K562 (cell line): Measurements from ENCODE around the gene TOM1L2. TPM values are rescaled to one million over a fixed set of nuclear protein-coding genes. Genes with fewer than 3 reads are reported as not detected.

Source experiments
- ATF1 ChIP-seq, 2 experiments: fragments of 450-650 bp in 1 of 2; IDR thresholded peaks; 2 replicates each; pipeline ENCODE4 v1.6.1; 2016; ENCODE audit warnings: missing compliant biosample characterization in 1 of 2, missing genetic modification characterization in 1 of 2
- C11orf30 ChIP-seq: fragments of 450-650 bp; IDR thresholded peaks from 2 replicates; pipeline ENCODE4 v1.6.1; 2016; ENCODE audit warnings: low read depth, mild to moderate bottlenecking
- FOS ChIP-seq: IDR thresholded peaks from 3 replicates; pipeline ENCODE4 v1.6.1; 2011; ENCODE audit not compliant: insufficient read length; ENCODE audit errors: extremely low read depth
- GTF2A2 ChIP-seq: IDR thresholded peaks from 2 replicates; pipeline ENCODE4 v1.6.1; 2016; ENCODE audit warnings: mild to moderate bottlenecking, missing genetic modification characterization, missing compliant biosample characterization
- JUND ChIP-seq, 2 experiments: IDR thresholded peaks; 2 replicates in 1 of 2; 3 replicates in 1 of 2; pipeline ENCODE4 v1.6.1; 2011; ENCODE audit warnings: borderline replicate concordance in 2 of 2, low read depth in 2 of 2, low read length in 2 of 2, improper control_type of control experiment in 1 of 2, missing biosample characterization in 1 of 2, missing genetic modification characterization in 1 of 2, missing genetic modification reagents in 1 of 2
- MAZ ChIP-seq, 2 experiments: fragments of 450-650 bp in 1 of 2; sonication (generic) in 1 of 2; formaldehyde crosslinking; IDR thresholded peaks in 1 of 2; conservative IDR thresholded peaks in 1 of 2; 2 replicates each; pipeline versions ENCODE4 v1.4.0 to v1.5.0; 2020; ENCODE audit warnings: mild to moderate bottlenecking in 1 of 2, missing genetic modification reagents in 1 of 2
- MTA3 ChIP-seq: fragments of 450-650 bp; formaldehyde crosslinking; IDR thresholded peaks from 2 replicates; pipeline ENCODE4 v1.6.1; 2017; ENCODE audit warnings: mild to moderate bottlenecking, borderline replicate concordance
- NRF1 ChIP-seq, 2 experiments: fragments of 450-650 bp; IDR thresholded peaks in 1 of 2; conservative IDR thresholded peaks in 1 of 2; 2 replicates each; pipeline ENCODE4 v1.6.1; 2014; ENCODE audit warnings: mild to moderate bottlenecking in 2 of 2
- POLR2B ChIP-seq: fragments of 450-650 bp; IDR thresholded peaks from 2 replicates; pipeline ENCODE4 v1.6.1; 2018; ENCODE audit warnings: low read depth; ENCODE audit not compliant: partially characterized antibody
- POLR2G ChIP-seq: fragments of 200-400 bp; formaldehyde crosslinking; IDR thresholded peaks from 2 replicates; pipeline ENCODE4 v1.6.1; 2017; ENCODE audit warnings: low read depth, mild to moderate bottlenecking, antibody characterized with exemption, low read length, moderate library complexity
- RNF2 ChIP-seq: sonication (generic); IDR thresholded peaks from 2 replicates; pipeline ENCODE4 v1.6.1; 2016
- RNF219 ChIP-seq: fragments of 250-450 bp; sonication (Bioruptor Pico); IDR thresholded peaks from 2 replicates; pipeline ENCODE4 v1.5.0; 2022; ENCODE audit warnings: mild to moderate bottlenecking
- SMARCC2 ChIP-seq: fragments of 450-650 bp; IDR thresholded peaks from 2 replicates; pipeline ENCODE4 v1.6.1; 2017; ENCODE audit warnings: antibody characterized with exemption, moderate library complexity, mild to moderate bottlenecking, low read depth
- SRSF7 ChIP-seq: fragments of 200-400 bp; formaldehyde crosslinking; optimal IDR thresholded peaks from 2 replicates; pipeline ENCODE3; 2017; ENCODE audit warnings: mild to moderate bottlenecking, low read depth, low read length
- TAF1 ChIP-seq: IDR thresholded peaks from 2 replicates; pipeline ENCODE4 v1.6.1; 2011; ENCODE audit warnings: mild to moderate bottlenecking, low read length, moderate library complexity; ENCODE audit not compliant: insufficient read depth, control insufficient read depth, severe bottlenecking; ENCODE audit errors: extremely low read depth
- TCF7 ChIP-seq: sonication (generic); IDR thresholded peaks from 2 replicates; pipeline ENCODE4 v1.6.1; 2016; ENCODE audit warnings: antibody characterized with exemption, borderline replicate concordance
- WHSC1 ChIP-seq: IDR thresholded peaks from one replicate; pipeline ENCODE4 v1.6.1; 2012; ENCODE audit warnings: low read length, control low read depth, inconsistent platforms
- ZBTB34 ChIP-seq: fragments of 250-450 bp; sonication (Bioruptor Pico); IDR thresholded peaks from 2 replicates; pipeline ENCODE4 v1.8.0; 2021; ENCODE audit warnings: mild to moderate bottlenecking, moderate library complexity
- ZKSCAN3 ChIP-seq: fragments of 250-450 bp; sonication (Bioruptor Pico); IDR thresholded peaks from 2 replicates; pipeline ENCODE4 v1.4.0; 2020
- ZNF184 ChIP-seq: sonication (generic); formaldehyde crosslinking; IDR thresholded peaks from 2 replicates; pipeline ENCODE4 v1.5.0; 2020; ENCODE audit warnings: missing genetic modification reagents
- ZNF212 ChIP-seq: fragments of 450-650 bp; formaldehyde crosslinking; IDR thresholded peaks from 2 replicates; pipeline ENCODE4 v1.4.0; 2020; ENCODE audit warnings: mild to moderate bottlenecking
- ZNF3 ChIP-seq: fragments of 250-450 bp; sonication (Bioruptor Pico); IDR thresholded peaks from 2 replicates; pipeline ENCODE4 v1.5.0; 2021; ENCODE audit warnings: mild to moderate bottlenecking, moderate library complexity
- ZNF324 ChIP-seq: fragments of 250-450 bp; sonication (Bioruptor Pico); IDR thresholded peaks from 2 replicates; pipeline ENCODE4 v1.4.0; 2020; ENCODE audit warnings: mild to moderate bottlenecking
- ZNF583 ChIP-seq: fragments of 250-450 bp; sonication (Bioruptor Pico); IDR thresholded peaks from 2 replicates; pipeline ENCODE4 v1.4.0; 2020
- ZNF707 ChIP-seq: fragments of 250-450 bp; sonication (Bioruptor Pico); conservative IDR thresholded peaks from 2 replicates; pipeline ENCODE4 v1.8.0; 2022; ENCODE audit warnings: inconsistent platforms, mild to moderate bottlenecking, moderate library complexity
- ZNF778 ChIP-seq: fragments of 450-650 bp; formaldehyde crosslinking; IDR thresholded peaks from 2 replicates; pipeline ENCODE4 v1.4.0; 2020; ENCODE audit warnings: mild to moderate bottlenecking, moderate library complexity
- polyA plus RNA-seq, 8 experiments: library from polyadenylated mRNA; depleted of rRNA in 4 of 8; stranded (reverse) in 5 of 8; unstranded in 3 of 8; fragments of >200 nt; fragmentation: Nextera tagmentation in 2 of 8; fragmentation: Illumina TruSeq in 1 of 8; extraction: Ambion mirVana in 2 of 8; extraction: Trizol in 1 of 8; gene quantifications; 2 replicates each; pipeline versions ENCODE4 v1.2.1 to v1.2.3, GENCODE V29; 2011 to 2014; ENCODE audit warnings: inconsistent platforms in 1 of 8, missing spikeins in 1 of 8
- total RNA-seq, 7 experiments: library from RNA; depleted of rRNA in 6 of 7; stranded (reverse); fragments of >200 nt in 6 of 7; fragmentation: Illumina TruSeq in 2 of 7; extraction: Trizol in 2 of 7; gene quantifications; 2 replicates each; pipeline versions ENCODE4 v1.2.1 to v1.2.3, GENCODE V29; 2011 to 2021; ENCODE audit warnings: low replicate concordance in 1 of 7

TOM1L2 gene
- total and polyA plus RNA-seq, 9 of the 15 experiments (the other 6 are each of a cell fraction or from before 2014, with no cell fraction given), result 0.07 to 6.0 (median 2.5) TPM

- TF ChIP-seq RNF219 (CRISPR knock-in tag) (no peak), ZNF324 (CRISPR knock-in tag) (peak; percentile 8; the same call in 1 of the 2 replicates), GTF2A2 (tag) (no peak), ZKSCAN3 (CRISPR knock-in tag) (no peak), MTA3 (0 out of 2 replicates have a peak, but pooled peaks have one; percentile 84), TAF1 (peak; percentile 85), SRSF7 (no peak), WHSC1 (no peak), C11orf30 (no peak), ZNF778 (CRISPR knock-in tag) (no peak), POLR2B (peak; percentile 82), JUND (IDR thresholded peaks at IDR 0.05; ENCODE audit: borderline replicate concordance, low read depth, low read length) (0 out of 2 replicates have a peak, but pooled peaks have one; percentile 44), JUND (tag; IDR thresholded peaks at IDR 0.05; ENCODE audit: borderline replicate concordance, low read depth, low read length) (no peak; the same call in 2 of the 3 replicates), ZNF184 (no peak), ZNF3 (CRISPR knock-in tag) (no peak), FOS (peak; percentile 38), ATF1 (CRISPR knock-in tag; IDR thresholded peaks at IDR 0.05) (no peak), ATF1 (tag; IDR thresholded peaks at IDR 0.05) (peak; percentile 90), POLR2G (peak; percentile 91), SMARCC2 (no peak), TCF7 (no peak), RNF2 (peak; percentile 16), ZNF212 (CRISPR knock-in tag) (no peak), NRF1 (conservative IDR thresholded peaks at IDR 0.05 in 1 of 2, IDR thresholded peaks at IDR 0.05 in 1 of 2) (peak; percentile 82 to 84), ZBTB34 (CRISPR knock-in tag) (no peak), MAZ (CRISPR knock-in tag; conservative IDR thresholded peaks at IDR 0.05 in 1 of 2, IDR thresholded peaks at IDR 0.05 in 1 of 2) (peak; percentile 81 to 93; a peak in 3 of 4 replicates), ZNF583 (peak; percentile 77), ZNF707 (CRISPR knock-in tag) (no peak; the same call in 1 of the 2 replicates)
Measured at GRCh38 chr17:17839791-17840707, 132.2 kb downstream of the TOM1L2 start (continued).
